ENCODE measurements around the gene OR2AT4.
A peak's percentile ranks its signal among the peaks of the same experiment; 100 is the strongest.
"Not testable (repeated sequence)": the region's sequence is repeated elsewhere in the genome, so short reads cannot be mapped to it uniquely, and the experiment has no call there.

The OR2AT4 gene

GRCh38 chr11:75096456-75097172 lies at the start of gene OR2AT4:
TSS of gene OR2AT4 (minus strand) at chr11:75096876.
- DNase-seq, result no peak

DNA sequence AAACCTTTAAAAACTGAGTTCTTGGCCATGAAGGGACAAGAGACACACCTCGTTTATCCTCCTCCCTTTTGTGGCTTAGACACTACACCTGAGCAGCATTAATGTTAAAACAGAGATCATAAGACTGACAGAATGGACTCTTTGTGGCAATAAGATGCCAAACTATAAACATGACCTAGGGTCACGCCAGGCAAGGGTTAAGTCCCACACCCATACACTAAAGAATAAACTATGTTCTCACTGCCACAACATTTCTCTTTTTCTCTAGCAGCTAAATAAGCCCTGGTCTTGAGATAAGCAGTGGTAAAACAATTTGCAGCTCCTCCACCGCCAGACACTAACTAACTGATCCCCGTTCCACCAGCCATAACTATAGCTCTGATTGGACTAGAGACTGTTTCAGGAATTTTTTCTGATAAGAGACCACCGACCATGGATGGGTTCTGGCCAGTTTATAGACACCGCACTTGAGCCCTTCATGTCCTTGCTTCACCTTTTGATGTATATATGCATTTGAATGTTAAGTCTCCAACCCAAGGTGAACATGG lies 49.4 kb upstream of the OR2AT4 start:
- no peak for DNase-seq

DNA sequence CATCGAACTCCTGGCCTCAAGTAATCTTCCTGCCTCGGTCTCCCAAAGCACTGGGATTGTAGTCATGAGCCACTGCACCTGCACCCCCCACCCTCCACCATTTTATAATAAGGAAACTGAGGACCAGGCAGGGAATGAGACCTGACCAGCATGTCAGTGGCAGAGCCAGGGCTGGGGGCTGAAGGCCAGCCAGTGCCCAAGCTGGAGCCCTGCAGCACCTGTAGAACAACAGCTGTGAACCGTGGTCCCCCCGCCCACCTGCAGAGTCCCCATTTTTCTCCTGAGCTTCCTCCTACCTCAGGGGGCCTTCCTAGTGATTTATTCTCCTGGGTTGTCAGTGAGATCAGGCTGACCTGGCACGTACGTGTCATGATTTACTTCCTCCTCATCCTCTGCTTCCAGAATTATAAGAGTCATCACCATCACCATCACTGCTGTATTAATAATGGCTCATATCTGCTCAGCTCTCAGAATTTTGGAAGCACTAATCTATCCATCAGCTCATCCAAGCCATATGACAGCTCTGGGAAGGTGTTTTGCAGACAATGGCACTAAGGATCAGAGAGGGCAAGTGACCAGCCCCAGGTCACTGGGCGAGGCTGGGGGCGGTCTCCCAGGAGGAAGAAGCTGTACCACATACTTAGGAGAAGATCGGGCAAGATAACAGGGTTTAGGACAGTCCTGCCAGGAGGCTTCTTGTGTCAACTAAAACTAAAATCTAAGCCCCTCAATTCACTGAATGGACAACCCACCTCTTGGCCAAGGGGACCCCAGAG lies 48.7 kb upstream of the OR2AT4 start:
- DNase-seq, result no peak

DNA sequence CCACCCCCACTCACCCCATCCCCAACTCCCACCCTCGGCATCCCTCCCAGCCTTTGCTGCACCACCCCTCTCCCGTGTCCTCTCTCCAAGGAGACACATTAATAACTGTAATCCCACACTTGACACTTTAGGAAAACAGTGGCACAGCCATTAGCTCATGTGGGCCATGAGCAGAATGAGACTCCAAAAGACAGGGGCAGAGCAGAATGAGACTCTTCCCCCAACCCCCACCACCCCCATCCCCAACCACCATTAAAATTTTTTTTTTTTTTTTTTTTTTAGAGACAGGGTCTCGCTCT lies 48.0 kb upstream of the OR2AT4 start:
- DNase-seq, result no peak

DNA sequence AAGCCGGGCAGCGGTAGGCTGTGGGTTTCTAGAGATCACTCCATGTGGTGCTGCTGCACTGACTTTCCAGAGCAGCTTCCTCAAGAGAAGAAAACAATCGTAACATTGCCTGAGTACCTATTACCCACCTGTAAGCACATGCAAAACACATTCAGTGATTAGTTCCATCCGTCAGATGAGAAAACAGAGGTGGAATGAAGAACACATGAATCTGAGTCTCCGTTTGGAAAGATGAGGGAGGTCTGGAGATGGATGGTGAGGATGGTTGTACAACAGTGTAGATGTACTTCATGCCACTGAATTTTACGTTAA lies 46.7 kb upstream of the OR2AT4 start:
- no peak for DNase-seq

DNA sequence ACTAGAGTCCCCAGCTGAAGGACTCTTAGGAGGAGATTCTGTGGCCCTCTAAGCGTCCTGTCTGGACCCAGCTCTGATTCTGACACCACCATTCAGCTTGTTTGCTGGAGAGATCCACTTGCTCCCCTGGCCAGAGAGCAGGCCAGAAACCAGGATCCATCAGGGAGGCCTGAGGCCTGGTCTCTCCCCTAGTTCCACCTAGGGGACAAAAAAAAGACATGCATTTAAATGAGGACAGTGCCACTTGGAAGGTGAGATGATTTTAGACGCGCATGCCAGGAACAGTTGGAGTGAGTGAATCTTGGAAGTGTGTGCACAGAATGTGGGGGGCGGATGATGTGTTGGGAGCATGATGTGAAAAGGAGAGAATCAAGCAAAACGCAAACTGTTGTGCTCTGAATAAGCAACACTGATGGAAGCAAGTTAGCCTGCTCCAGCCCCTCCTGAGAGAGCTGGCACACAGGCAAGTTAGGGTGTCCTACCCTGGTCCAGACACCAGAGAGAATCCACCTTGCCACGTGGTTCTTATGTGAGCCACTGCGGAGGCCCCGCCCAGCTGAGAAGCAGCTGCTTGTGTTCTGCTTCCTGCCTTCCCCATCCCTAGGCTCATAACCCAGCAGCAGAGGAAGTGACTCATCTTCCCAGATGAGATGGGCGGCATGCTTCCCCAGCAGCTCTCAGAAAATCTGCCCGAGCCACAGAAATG lies 46.2 kb upstream of the OR2AT4 start:
- DNase-seq, result peak; percentile 65

DNA sequence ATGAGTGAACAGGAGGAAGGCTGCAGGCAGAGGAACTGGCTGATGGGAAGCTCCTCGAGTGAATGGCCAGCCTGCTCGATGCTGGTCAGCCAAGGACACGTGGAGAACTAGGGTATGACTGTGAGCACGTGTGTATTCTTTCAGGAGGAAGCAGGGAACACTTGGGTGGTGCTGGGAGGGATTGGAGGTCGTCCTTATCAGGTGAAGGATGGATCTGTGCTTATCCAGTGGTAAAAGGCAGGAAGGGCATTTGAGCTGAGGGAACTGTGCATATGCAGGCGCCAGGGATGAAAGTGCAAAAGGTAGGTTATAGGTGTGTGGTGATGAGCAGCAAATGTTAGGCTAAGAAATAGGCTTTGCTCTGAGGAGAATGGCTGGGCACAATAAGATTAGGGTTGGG lies 44.5 kb upstream of the OR2AT4 start:
- DNase-seq, result no peak

DNA sequence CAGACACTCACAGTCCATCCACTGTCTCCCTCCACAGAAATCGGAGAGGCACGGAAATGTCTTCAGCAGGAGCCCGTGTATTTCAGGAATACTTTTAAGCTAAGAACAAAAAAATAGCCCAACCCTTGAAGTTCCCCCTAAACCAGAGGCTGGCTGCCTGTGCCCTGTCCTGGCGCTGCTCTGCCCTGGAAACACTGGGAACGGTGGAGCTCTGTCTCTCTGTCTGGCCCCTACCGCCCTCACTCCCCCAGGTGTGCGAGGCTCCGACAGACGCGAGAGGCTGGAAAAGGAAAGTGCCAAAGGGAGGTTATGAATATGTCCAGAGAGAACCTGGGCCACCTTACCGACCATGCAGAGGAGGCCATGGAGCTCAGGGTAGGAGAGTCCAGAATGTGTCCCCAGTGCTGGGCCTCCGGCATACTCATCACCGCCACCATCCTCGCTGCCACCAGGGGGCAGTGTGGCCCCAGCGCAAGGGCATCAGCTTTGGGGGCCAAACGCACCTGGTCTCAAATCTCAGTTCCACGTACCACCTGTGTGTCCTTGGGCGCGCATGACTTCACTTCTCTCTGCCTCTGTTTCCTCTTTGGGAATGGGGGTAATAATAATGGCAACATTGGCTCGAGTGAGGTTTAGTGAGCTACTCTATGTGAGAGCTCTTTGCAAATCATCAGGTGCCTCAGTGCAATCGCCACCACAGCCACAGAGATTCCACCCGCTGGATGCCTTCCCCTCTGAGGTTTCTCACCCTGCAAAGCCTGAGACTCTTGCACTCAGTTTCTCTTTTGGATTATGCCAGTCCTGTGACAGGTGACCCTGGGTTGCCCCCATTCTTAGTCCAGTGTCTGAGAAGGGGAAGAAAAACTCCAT lies 43.8 kb upstream of the OR2AT4 start:
- DNase-seq, result peak; percentile 77

GRCh38 chr11:75135651-75136050 lies 39.0 kb upstream of the OR2AT4 start:
- no peak for DNase-seq

DNA sequence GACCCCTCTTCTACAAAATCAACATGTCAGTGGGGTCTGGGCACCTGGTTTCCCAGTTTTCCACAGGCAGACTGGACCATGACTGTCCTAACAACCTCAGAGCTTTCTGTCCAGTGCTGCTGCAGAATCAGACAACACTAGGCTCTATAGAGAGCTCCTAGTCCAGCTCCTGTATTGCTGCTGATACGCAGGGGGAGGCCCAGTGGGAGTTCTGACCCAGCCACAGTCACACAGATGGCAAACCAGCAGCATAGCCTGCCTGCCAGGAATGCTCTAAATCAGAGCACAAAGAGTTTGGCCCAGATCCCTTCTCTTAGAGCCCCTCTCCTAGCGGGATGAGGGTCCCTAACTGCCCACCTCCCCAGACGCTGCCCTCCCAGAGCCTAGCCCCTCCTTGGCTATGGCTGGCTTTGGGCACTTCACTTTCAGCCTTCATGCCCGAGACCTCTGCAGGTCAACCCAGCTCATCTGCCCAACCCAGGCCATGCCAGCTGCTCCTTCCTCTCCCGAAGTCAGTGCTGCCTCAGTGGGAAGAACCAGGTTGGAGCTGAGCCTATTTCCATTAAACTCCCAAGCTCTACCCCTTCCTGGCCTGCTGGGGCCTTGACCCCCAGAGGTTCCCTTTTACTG lies 38.5 kb upstream of the OR2AT4 start:
- no peak for DNase-seq

DNA sequence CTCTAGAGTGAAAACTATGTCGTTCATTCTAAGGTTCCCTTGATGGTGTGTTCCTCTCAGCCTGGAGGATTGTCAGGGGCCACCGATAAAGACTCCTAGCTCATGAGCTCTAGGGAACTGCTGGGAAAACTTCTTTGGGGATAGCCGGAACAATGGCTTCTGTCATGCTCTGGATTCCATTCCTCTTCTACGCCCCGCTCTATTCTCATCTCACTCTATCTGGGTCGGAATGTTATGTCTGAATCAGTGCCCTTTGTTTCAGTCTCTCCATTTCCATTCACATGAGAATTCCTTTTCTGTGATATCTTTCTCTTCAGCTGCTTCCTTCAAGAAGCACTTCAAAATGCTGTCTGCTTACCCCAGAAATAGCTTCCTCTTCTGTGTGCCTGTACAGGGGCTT lies 37.3 kb upstream of the OR2AT4 start:
- no peak for DNase-seq

- DNase-seq, result no peak
Observed at GRCh38 chr11:75132080-75132479, 35.4 kb upstream of the OR2AT4 start.

GRCh38 chr11:75126564-75126963 lies 29.9 kb upstream of the OR2AT4 start:
- DNase-seq, result no peak

DNA sequence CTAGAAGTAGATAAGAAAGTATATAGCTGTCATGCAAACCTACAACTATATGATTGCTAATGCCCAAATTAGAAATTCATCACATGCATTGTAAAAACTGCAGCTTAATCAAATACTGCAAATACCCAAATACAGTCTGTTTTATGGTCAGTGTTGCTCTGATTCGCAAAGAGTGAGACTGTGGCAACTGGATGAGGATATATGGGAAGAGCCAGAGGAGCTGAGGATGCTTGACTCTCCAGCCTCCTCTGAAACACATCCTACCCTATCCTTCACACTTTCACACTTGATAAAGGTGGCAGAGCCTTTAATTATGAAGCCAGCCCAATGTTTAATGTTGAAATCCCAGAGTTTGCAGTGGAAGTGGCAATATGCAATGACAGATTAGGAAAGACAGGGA lies 21.9 kb upstream of the OR2AT4 start:
- DNase-seq, result no peak

DNA sequence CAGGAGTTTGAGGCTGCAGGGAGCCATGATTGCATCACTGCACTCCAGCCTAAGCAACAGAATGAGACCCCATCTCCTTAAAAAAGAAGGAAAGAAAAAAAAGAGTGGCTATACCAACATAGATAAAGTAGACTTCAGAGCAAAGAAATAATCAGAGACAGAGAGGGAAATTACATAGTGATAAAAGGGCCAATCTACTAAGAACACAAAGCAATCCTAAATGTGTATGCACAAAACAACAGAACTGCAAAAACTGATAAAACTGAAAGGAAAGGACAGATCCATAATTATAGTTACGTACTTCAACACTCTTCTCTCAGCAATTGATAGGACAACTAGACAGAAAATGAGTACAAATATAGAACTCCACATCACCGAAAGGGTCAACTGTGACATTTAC lies 17.8 kb upstream of the OR2AT4 start:
- no peak for DNase-seq

DNA sequence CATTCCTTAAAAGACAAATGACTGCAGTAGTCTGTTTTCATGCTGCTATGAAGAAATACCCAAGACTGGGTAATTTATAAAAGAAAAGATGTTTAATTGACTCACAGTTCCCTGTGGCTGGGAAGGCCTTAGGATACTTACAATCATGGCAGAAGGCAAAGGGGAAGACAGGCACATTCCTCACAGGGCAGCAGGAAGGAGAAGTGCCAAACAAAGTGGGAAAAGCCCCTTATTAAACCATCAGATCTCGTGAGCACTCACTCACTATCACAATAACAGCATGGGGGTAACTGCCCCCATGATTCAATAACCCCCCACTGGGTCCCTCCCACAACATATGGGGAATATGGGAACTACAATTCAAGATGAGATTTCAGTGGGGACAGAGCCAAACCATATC lies 16.4 kb upstream of the OR2AT4 start:
- DNase-seq, result no peak

DNA sequence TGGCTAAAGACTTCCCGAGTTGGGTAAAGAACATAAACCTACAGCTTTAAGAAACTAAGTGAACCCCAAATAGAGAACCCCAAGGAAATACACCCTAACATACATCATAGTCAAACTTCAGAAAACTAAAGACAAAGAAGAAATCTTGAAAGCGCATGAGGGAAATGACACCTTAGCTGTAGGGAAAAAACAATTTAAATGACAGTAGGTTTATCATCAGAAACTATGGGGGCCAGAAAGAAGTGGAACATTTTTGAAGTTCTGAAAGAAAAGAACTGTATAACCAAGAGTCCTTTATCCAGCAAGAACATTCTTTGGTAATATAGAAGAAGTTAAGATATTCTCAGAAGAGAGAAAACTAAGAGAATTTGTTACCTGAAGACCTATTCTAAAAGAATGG lies 15.5 kb upstream of the OR2AT4 start:
- no peak for DNase-seq

DNA sequence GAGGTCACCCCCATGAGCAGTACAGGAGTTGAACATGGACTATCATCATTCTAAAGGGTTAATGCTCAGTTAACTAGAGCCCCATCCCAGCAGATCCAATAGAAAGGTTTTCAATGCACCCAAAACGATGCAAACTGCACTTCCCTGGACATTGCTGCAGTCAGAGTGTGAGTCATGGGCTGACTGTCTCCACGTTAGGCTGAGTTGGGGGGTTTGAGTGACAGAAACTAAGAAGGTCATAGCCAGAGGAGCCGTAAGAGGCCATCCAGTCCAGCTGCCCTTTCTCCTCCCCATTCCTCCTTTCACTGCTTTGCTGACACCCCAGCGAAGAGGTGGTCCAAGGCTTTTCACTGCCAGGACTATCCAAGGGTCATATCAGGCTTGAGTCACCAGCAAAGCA lies 10.5 kb upstream of the OR2AT4 start:
- DNase-seq, result no peak

DNA sequence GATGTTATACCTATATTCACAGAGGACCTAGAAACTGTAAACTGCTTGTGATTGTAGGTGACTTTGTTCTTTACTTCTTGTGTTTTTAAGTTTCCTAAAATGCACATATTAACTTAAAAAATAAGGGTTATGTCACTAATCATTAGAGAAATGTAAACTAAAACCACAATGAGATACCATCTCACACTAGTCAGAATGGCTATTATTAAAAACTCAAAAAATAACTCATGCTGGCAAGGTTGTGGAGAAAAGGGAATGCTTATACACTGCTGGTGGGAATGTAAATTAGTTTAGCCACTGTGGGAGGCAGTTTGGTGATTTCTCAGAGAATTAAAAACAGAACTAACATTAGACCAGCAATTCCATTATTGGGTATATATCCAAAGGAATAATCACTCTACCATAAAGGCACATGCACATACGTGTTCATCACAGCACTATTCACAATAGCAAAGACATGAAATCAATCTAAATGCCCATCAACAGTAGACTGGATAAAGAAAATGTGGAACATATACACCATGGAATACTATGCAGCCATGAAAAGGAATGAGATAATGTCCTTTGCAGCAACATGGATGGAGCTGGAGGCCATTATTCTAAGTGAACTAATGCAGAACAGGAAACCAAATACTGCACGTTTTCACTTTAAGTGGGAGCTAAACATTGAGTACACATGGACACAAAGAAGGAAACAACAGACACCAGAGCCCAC lies 9.4 kb upstream of the OR2AT4 start:
- DNase-seq, result not testable (repeated sequence)

DNA sequence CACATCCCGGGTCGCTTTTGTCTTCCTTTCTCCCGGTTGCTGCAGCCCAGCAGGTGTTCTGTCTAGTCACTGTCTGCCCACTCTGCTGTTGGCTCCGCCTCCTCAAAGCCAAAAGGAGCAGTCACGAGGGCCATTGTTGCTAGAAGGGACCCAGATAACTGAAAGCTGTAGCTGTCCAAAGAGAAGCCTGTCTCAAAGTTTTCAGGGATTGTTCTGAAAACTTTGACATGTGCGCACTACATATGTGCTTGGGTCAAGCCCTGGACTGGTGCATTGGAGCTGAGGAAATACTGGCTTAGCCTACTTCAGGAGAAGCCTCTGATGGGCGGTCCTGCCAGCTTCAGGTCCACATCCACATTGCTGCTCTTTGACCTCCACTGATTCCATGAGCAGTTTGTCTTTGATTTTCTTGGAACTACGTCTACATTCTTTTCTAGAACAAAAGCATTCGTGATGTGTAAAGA lies 8.8 kb upstream of the OR2AT4 start:
- no peak for DNase-seq

DNA sequence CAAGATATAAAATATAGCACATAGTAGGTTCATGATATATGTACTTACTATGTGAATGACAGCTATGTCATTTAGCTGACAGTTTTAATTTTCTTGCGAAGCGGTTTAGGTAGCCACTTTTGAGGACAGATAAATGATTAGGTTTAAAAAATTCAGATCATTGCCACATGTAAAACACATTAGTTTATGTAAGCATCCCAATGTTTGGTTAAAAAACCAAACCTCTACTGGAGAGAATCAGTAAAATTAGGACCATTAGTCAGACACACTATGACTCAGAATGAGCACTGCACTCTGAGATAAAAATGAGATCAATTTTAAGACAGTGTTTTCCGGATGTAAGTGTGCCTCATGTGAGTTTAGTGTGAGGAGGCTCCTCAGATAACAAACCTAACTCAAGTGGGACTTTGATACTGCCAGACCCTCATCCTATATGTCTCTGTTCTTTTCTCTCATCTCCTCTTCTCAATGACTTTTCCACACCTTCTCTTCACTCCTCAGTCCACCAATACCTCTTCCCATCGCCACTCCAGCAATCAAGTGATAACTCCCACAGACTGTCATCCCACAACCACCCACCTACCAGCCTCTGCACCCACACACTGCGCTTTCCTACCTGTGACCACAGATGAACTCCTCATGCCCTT lies 6.8 kb upstream of the OR2AT4 start:
- DNase-seq, result no peak

All from stimulated activated CD4-positive, alpha-beta T cell treated with anti-CD3 and anti-CD28 coated beads, Interleukin-12 subunit alpha, Interleukin-12 subunit beta, amount 100 ng/mL, for 4 hours (primary cell).